Activated CD4-positive, alpha-beta T cell treated with anti-CD3 and anti-CD28 coated beads for 24 hours (primary cell): Measurements from ENCODE around the gene DHRS7C.

Experiments used
- DNase-seq, 2 donors: peaks; one replicate each; pipeline ENCODE4 v3.0.0-alpha.2; 2020; ENCODE audit warnings: low read depth in 2 of 2

Gene DHRS7C

GRCh38 chr17:9790889-9791876, at the start of gene DHRS7C:
Gene DHRS7C, minus strand, starts transcription at chr17:9791592. Its CDS starts 308 bp downstream, at chr17:9791284.
- DNase-seq, result no peak

GRCh38 chr17:9839433-9839832, 48.0 kb upstream of the DHRS7C start:
- DNase-seq, result no peak

DNA sequence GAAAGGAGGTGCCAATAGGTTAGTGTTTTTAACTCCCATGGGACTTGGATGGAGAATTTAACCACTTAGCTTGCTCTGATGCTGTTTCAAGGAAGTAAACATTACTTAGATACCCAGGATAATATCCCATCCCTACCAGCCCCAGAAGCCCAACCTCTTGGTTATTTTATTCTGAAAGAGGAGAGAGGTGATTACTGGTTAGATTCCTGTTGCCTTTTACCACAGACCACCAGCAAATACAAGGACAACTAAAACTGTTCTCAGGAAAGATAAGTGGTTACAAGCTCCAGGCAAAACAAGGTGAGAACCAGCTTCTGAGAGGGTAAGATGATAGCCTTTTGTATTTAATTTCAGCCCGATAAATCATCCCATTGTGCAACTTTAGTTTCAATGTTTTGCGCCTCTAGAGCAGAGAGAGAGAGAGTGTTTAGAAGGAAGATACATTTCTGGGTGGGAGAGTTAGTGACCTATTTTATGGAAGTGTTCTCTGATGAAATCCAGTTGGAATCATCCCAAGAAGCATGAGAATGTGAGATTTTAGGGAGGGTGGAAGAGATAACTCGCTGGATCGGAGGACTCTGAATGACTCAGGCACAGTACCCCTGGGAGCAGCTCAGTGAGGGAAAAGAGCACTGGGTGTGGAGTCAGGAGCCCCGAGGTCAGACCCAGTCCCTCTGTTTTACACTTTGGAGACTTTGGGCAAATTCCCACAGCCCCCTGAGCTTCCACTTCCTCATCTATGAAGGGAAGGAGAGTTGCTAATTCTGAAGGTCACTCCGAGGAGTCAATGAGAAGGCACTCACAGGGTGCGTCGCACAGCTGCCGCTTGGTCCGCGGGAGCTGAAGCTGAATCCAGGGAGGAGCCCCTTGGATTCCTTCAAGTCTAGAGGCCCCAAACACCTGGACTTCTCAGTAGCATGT, 46.4 kb upstream of the DHRS7C start:
- no peak for DNase-seq

DNA sequence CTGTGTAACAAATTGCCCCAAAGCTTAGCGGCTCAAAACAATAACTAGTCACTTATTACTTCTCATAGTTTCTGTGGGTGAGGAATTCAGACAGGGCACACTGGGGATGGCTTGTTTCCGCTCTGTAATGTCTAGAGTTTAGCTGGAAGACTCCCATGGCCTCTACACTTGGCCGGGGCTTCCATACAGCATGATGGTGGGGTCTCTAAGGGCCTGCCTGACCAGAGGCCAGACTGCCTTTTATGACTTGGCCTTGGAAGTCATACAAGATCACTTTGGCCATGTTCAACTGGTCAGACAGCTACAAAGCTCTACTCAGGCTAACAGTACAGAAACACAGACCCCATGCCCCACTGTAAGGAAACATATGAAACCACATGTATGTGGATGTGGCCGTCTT, 42.5 kb upstream of the DHRS7C start:
- DNase-seq, result no peak

DNA sequence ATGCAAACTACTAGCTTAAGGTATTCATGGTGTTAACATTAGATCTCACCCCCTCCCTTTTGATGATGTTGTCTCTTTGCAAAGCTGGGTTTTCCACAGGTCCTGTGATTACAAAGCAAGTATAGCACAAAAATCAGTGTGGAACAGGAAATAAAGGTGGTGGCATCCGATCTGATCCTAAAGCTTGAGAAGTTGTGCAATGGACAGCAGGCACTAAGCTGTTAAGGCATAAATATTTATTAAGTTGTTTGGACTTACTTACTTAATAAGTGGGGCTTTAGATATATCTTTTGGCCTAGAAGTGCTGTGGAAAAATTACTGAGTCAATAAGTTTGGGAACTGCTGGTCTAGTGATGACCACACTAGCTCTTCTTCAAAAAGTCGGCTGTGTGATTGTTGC, 39.3 kb upstream of the DHRS7C start:
- DNase-seq, result no peak

GRCh38 chr17:9829343-9829742, 38.0 kb upstream of the DHRS7C start:
- no peak for DNase-seq

- no peak for DNase-seq
These were observed 37.2 kb upstream of the DHRS7C start for GRCh38 chr17:9828296-9829295.

DNA sequence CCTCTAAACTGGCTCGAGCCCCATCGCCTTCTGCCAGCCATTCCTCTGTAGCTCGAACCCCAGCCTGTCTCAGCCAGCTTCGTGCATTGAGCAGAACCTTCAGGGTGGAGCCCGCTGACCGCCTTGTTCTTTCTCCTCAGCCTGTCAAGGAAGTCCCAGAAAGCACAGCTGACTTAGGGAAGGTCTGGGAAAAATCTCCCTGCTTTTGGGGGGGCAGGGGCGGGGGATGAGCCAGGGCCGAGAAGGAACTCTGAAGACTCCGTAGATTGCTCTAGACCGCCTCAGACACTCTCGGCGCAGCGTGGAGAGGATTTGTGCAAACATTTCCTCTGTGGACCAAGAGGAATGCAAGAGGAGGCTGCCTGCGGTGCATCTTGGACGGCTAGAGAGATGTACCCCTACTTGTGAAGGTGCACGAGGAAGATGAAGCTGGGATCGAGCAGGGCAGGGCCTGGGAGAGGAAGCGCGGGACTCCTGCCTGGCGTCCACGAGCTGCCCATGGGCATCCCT, 34.3 kb upstream of the DHRS7C start, which contains the start of gene GLP2R:
GLP2R (plus strand) TSS at position 284 of the 510 bp plus-strand sequence; CDS start at position 424, 140 bp downstream.
- DNase-seq, result no peak

DNA sequence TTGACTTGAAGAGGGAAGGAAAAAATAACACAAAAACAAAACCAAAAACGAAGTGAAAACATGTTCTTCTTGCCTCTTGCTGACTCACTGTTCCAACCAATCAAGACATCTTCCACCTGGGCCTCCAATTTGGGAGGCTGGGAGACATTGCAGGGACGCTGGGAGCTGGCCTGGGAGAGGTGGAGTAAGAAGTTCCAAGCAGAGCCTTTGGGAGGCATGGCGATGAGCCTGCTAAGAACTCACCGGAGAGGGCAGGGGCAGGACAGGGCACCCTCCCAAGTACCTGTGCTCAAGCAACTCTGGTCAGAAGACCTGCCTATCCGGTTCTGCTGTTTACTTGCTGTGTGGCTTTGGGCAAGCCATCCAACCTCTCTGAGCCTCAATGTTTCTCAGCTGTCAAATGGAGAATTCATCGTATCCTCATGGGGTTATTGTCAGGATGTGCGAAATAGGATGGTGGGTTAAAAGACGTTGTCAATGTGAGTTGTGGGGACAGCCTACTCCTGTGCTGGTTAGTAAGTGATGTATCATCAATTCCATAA, 33.5 kb upstream of the DHRS7C start:
- no peak for DNase-seq

- no peak for DNase-seq
These were observed 32.7 kb upstream of the DHRS7C start for GRCh38 chr17:9824094-9824493.

DNA sequence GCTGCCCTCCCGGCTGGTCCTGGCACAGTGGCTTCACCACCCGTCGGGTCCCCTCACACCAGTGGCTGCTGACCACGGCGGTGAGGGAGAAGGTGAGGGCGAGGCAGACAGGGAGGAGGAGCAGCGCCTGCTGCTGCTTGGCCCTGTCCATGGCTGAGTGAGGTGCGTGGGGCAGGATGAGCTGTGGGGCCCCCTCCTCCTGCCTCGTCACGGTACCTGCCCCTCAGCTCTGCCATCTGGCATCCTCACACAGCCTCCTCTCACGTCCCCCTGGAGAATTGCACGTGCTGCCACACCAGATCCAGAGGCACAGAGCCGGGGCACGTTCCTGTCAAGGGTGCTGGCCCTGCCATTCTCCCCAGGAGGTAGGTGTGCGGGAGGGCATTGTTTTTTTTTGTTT, 30.5 kb upstream of the DHRS7C start, which contains the start of gene GSG1L2:
GSG1L2 (minus strand) TSS at position 159 of the 400 bp plus-strand sequence; CDS start at position 151, 8 bp downstream.
- DNase-seq, result no peak

- DNase-seq, result no peak
These were observed 29.1 kb upstream of the DHRS7C start for GRCh38 chr17:9820448-9820847.

GRCh38 chr17:9818760-9819159, 27.4 kb upstream of the DHRS7C start:
- no peak for DNase-seq

- no peak for DNase-seq
These were observed 25.7 kb upstream of the DHRS7C start for GRCh38 chr17:9817086-9817485.

DNA sequence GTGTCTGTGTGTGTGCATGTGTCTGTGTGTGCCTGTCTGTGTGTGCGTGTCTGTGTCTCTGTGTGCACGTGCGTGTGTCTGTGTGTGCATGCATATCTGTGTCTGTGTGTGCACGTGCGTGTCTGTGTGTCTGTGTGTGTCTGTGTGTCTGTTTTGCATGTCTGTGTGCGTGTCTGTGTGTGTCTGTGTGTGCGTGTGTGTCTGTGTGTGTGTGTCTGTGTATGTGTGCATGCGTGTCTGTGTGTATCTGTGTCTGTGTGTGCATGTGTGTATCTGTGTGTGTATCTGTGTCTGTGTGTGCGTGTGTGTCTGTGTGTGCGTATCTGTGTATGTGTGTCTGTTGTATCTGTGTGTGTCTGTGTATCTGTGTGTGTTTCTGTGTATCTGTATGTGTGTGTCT, 25.1 kb upstream of the DHRS7C start:
- no peak for DNase-seq

GRCh38 chr17:9814337-9814945, 23.0 kb upstream of the DHRS7C start:
- no peak for DNase-seq

- DNase-seq, result no peak
These were observed 21.8 kb upstream of the DHRS7C start for GRCh38 chr17:9813166-9813565.

DNA sequence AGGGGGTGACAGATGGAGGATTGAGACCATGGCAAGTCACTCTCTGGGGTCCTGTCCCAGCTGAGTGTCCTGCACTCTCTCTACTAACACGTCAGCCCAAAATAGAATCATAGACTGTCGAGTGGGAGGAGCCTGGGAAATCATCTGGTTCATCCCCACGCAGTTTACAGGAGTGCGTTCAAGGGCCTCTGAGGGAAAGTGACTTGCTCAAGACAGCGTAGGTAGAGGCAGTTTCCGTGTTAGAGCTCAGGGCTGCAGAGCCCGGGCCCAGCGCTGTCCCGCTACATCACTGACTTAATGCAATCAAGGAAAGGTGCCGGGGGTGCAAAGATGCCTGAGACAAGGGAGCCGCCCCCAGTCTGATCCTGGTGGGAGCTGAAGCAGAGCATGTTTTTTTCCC, 20.1 kb upstream of the DHRS7C start:
- DNase-seq, result no peak

DNA sequence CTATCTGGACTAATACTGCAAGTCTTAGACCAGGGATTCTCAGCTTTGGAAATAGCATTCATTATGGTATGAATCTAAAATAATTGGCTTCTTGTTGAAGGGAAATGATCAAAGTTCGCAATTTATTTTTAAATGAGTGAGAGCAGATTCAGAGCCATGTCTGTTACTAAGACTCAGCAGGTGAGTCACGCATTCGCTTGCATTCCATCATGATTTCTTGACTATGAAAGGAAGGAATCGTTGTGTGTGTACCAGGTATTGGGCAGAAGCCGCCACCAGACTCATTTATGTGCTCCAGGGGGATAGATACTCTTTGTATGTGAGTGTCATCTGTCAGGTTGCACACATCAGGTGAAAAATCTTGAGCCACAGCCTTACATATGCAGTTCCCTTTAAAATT, 19.7 kb upstream of the DHRS7C start:
- no peak for DNase-seq
